ENCODE measurements around the gene HIGD1C. TPM values are rescaled to one million over a fixed set of nuclear protein-coding genes. Genes with fewer than 3 reads are reported as not detected.

The HIGD1C gene
- total RNA-seq, 1 experiment from 2014 or later, result not detected

DNA sequence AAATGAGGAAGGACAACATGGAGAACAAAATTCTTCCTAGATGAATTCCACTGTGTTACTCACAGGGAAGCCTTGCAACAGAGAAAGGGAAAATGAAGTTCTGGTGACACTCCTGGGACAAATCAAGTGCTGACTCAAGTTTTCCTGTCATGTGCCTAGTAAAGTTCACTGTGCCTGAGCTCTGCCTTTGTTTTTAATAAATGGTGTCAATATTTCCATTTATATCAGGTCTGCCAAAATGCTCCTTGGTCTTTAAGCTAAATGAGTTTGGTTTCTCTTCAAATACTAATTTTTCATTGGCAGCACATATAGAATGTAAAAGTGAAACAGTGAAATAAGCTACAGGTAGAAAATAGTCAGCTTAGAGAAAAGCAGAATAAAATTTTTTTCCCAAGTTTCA lies 33.0 kb downstream of the HIGD1C start:
- no peak overlapping the region for H4K5ac ChIP-seq (ENCODE audit: insufficient read length, low read depth, low read length)
- no peak overlapping the region for H3K56ac ChIP-seq (ENCODE audit: insufficient read length, low read depth, low read length)
- no peak overlapping the region for H2AFZ ChIP-seq (ENCODE audit: low read length)
- H3K18ac ChIP-seq (ENCODE audit: insufficient read length, low read depth, low read length), result no peak overlapping the region
- H3K23me2 ChIP-seq (ENCODE audit: insufficient read length, low read depth, low read length, poor library complexity, severe bottlenecking), result no peaks in the 10 kb centered on the region
- no peak overlapping the region for H3K27ac ChIP-seq (ENCODE audit: insufficient read length, low read depth, low read length)
- no peak overlapping the region for H2BK120ac ChIP-seq (ENCODE audit: low read depth, low read length, poor library complexity, severe bottlenecking)
- Mint-ChIP-seq H3K9me3 (no peaks in the 10 kb centered on the region), H3K36me3 (ENCODE audit: insufficient read depth in 1 of 3, low read depth in 3 of 3) (peaks cover 1 to 20% (median 12%) of the 10 kb centered on the region in 3 experiments; a peak in 5 of 7 replicates), H3K27ac (no peak overlapping the region), H3K27me3 (ENCODE audit: low read depth) (no peaks in the 10 kb centered on the region), H3K4me3 (no peak overlapping the region), H3K4me1 (peaks cover 2 to 13% of the 10 kb centered on the region in 2 experiments)
- no peaks in the 10 kb centered on the region for H3K79me1 ChIP-seq (ENCODE audit: insufficient read depth, low read depth, low read length, poor library complexity, severe bottlenecking)
- H2BK12ac ChIP-seq (ENCODE audit: insufficient read length, low read depth, low read length), result no peak overlapping the region
- H3K4ac ChIP-seq (ENCODE audit: low read depth, low read length), result no peak overlapping the region
- no peak overlapping the region for H2BK20ac ChIP-seq (ENCODE audit: low read depth, low read length, poor library complexity, severe bottlenecking)
- H3K23ac ChIP-seq (ENCODE audit: insufficient read length, low read depth, low read length), result no peak overlapping the region
- H4K8ac ChIP-seq (replicated peaks; ENCODE audit: insufficient read length, low read depth, low read length), result no peak overlapping the region
- H3K14ac ChIP-seq (ENCODE audit: insufficient read depth, low read length), result no peak overlapping the region
- TF ChIP-seq, protein P1, sequence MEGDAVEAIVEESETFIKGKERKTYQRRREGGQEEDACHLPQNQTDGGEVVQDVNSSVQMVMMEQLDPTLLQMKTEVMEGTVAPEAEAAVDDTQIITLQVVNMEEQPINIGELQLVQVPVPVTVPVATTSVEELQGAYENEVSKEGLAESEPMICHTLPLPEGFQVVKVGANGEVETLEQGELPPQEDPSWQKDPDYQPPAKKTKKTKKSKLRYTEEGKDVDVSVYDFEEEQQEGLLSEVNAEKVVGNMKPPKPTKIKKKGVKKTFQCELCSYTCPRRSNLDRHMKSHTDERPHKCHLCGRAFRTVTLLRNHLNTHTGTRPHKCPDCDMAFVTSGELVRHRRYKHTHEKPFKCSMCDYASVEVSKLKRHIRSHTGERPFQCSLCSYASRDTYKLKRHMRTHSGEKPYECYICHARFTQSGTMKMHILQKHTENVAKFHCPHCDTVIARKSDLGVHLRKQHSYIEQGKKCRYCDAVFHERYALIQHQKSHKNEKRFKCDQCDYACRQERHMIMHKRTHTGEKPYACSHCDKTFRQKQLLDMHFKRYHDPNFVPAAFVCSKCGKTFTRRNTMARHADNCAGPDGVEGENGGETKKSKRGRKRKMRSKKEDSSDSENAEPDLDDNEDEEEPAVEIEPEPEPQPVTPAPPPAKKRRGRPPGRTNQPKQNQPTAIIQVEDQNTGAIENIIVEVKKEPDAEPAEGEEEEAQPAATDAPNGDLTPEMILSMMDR (conservative IDR thresholded peaks at IDR 0.05), result no peak
- H4K20me1 ChIP-seq (ENCODE audit: control insufficient read depth, insufficient read depth, insufficient read length), result no peaks in the 10 kb centered on the region
- no peak overlapping the region for H3K9ac ChIP-seq (ENCODE audit: extremely low read depth, insufficient read length, low read length)
- no peak for DNase-seq
- no peak overlapping the region for H2BK15ac ChIP-seq (ENCODE audit: low read depth, low read length)
- no peaks in the 10 kb centered on the region for H3K4me1 ChIP-seq (ENCODE audit: insufficient read depth, low read length)
- H3K4me2 ChIP-seq (ENCODE audit: insufficient read depth, insufficient read length, low read length), result no peak overlapping the region
- H2AK5ac ChIP-seq (ENCODE audit: insufficient read length, low read length), result no peak overlapping the region
- H4K91ac ChIP-seq (ENCODE audit: insufficient read length, low read depth, low read length), result no peak overlapping the region
- no peaks in the 10 kb centered on the region for H3K9me3 ChIP-seq (ENCODE audit: control insufficient read depth, low read depth, low read length)
- H3K27me3 ChIP-seq (ENCODE audit: insufficient read depth, low read length), result no peaks in the 10 kb centered on the region
- H2BK5ac ChIP-seq (ENCODE audit: insufficient read length, low read length), result no peak overlapping the region
- H3K79me2 ChIP-seq (ENCODE audit: insufficient read depth, low read length), result no peaks in the 10 kb centered on the region
- H3T11ph ChIP-seq (ENCODE audit: low read length), result no peak overlapping the region

All from H9 (cell line).